Body of pancreas (tissue), 4 donors: ENCODE results near the gene ZNF138. TPM values are rescaled to one million over a fixed set of nuclear protein-coding genes. Genes with fewer than 3 reads are reported as not detected.
"Not testable (repeated sequence)": the region's sequence is repeated elsewhere in the genome, so short reads cannot be mapped to it uniquely, and the experiment has no call there.

ENCODE experiments used
- ATAC-seq: fragments of 150-250 bp; one replicate; pipeline ENCODE4 v1.9.1; 2016
- DNase-seq, 4 donors: peaks; one replicate each; pipeline ENCODE4 v3.0.0-alpha.2; 2019
- H3K27ac ChIP-seq, 4 donors: fragments of 200-600 bp; sonication (generic); 1 replicate in 3 of 4; 2 replicates in 1 of 4; pipeline versions ENCODE4 v1.5.1 to v1.6.1; 2016 to 2019; ENCODE audit warnings: mild to moderate bottlenecking in 1 of 4, mixed read lengths in 1 of 4, moderate library complexity in 1 of 4
- H3K27me3 ChIP-seq, 2 donors: fragments of 200-600 bp; sonication (generic); one replicate each; pipeline ENCODE4 v1.6.0; 2016; ENCODE audit warnings: mild to moderate bottlenecking in 1 of 2
- H3K36me3 ChIP-seq, 2 donors: fragments of 200-600 bp; sonication (generic); replicated peaks in 1 of 2; 2 replicates each; pipeline ENCODE4 v1.5.1; 2016; ENCODE audit warnings: low read depth in 2 of 2; ENCODE audit not compliant: insufficient read depth in 1 of 2
- H3K4me1 ChIP-seq: fragments of 200-600 bp; sonication (generic); one replicate; pipeline ENCODE4 v1.6.0; 2016
- H3K4me3 ChIP-seq, 2 donors: fragments of 200-600 bp; sonication (generic); 1 replicate in 1 of 2; 2 replicates in 1 of 2; pipeline ENCODE4 v1.5.1; 2016 to 2019
- H3K9me3 ChIP-seq, 3 donors: fragments of 200-600 bp; sonication (generic); 1 replicate in 2 of 3; 2 replicates in 1 of 3; pipeline ENCODE4 v1.5.1; 2016
- CTCF ChIP-seq, 7 experiments: fragments of 450-650 bp in 4 of 7; fragments of 200-600 bp in 3 of 7; sonication (generic) in 3 of 7; IDR thresholded peaks; one replicate each; pipeline ENCODE4 v1.5.1; 2016 to 2019; ENCODE audit warnings: antibody characterized with exemption in 7 of 7
- POLR2A ChIP-seq, 3 donors: fragments of 450-650 bp; IDR thresholded peaks; one replicate each; pipeline ENCODE4 v1.6.1; 2016; ENCODE audit warnings: antibody characterized with exemption in 3 of 3, mild to moderate bottlenecking in 2 of 3
- WGBS, 2 donors: methylation state at CpG; one replicate each; pipeline ENCODE4 v1.1.5; 2017; 5-methylcytosine and 5-hydroxymethylcytosine counted together
- intact Hi-C: fragments of 100-400 bp; cut with DNase I; formaldehyde crosslinking; loops from one replicate; pipeline ENCODE4 v1.15.1; 2023
- total RNA-seq, 2 donors: library from RNA; depleted of rRNA; stranded (reverse); fragments of >200 nt; gene quantifications; one replicate each; pipeline ENCODE4 v1.1.0, GENCODE V29; 2016

The ZNF138 gene
- total RNA-seq, 2 donors from 2014 or later, result 4.9 to 10.4 TPM

- DNase-seq (no peak), ATAC-seq (no peak)
- Histone ChIP-seq H3K4me1 (no peaks in the 10 kb centered on the region), H3K27ac (no peak overlapping the region), H3K4me3 (no peak overlapping the region), H3K36me3 (no peaks in the 10 kb centered on the region), H3K9me3 (no peaks in the 10 kb centered on the region), H3K27me3 (no peaks in the 10 kb centered on the region)
- WGBS, 2 donors, result 64 to 72% methylated on average over 4 of the region's 4 CpGs
- TF ChIP-seq CTCF (IDR thresholded peaks at IDR 0.05) (no peak), POLR2A (IDR thresholded peaks at IDR 0.05) (no peak)
- intact Hi-C loops, result no loop called here
Observed at GRCh38 chr7:64853679-64854078, 59.5 kb downstream of the ZNF138 start.

DNA sequence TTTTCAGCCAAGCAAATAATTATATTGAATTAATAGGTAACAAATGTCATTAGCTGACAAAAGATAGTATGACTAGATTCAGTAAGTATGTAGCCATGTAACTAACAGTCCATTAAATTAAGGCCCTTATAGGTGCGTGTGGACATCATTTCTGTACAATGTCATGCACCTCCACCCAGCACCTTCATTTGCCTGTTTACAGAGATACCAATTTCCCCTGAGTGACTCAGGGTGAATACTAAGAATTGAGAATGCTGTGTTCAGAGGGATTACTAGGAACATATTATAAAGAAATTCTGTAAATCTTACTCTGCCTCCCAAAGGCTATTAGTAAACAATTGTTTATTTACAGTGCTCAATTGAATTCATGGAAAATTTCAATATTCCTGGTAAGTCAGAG is 60.7 kb downstream of the ZNF138 start:
- Histone ChIP-seq H3K27ac (no peak overlapping the region), H3K4me3 (no peak overlapping the region), H3K27me3 (no peaks in the 10 kb centered on the region), H3K36me3 (no peaks in the 10 kb centered on the region), H3K4me1 (no peaks in the 10 kb centered on the region), H3K9me3 (no peaks in the 10 kb centered on the region)
- intact Hi-C loops, result no loop called here
- no peak for ATAC-seq
- TF ChIP-seq POLR2A (IDR thresholded peaks at IDR 0.05) (no peak), CTCF (IDR thresholded peaks at IDR 0.05) (no peak)
- WGBS, 2 donors, result 41 to 70% methylated on average over 1 of the region's 1 CpG
- no peak for DNase-seq

GRCh38 chr7:64863021-64863420 is 68.8 kb downstream of the ZNF138 start:
- TF ChIP-seq POLR2A (IDR thresholded peaks at IDR 0.05) (no peak), CTCF (IDR thresholded peaks at IDR 0.05) (no peak)
- WGBS, 2 donors, result 81 to 92% methylated on average over 3 to 9 of the region's 9 CpGs
- H3K27ac ChIP-seq, result no peak overlapping the region
- H3K9me3 ChIP-seq, result peaks cover 0 to 9% (median 0%) of the 10 kb centered on the region in 3 donors
- no peaks in the 10 kb centered on the region for H3K27me3 ChIP-seq
- H3K36me3 ChIP-seq, result no peaks in the 10 kb centered on the region
- H3K4me3 ChIP-seq, result no peak overlapping the region
- H3K4me1 ChIP-seq, result no peaks in the 10 kb centered on the region
- intact Hi-C loops, result no loop called here
- ATAC-seq (no peak), DNase-seq (no peak)

GRCh38 chr7:64863530-64863929 is 69.3 kb downstream of the ZNF138 start:
- intact Hi-C loops, H3K36me3 ChIP-seq, H3K27ac ChIP-seq, DNase-seq, H3K4me3 ChIP-seq, H3K4me1 ChIP-seq, H3K27me3 ChIP-seq, ATAC-seq, H3K9me3 ChIP-seq: not testable (repeated sequence)
- WGBS, 2 donors, result 85 to 95% methylated on average over 3 of the region's 3 CpGs

DNA sequence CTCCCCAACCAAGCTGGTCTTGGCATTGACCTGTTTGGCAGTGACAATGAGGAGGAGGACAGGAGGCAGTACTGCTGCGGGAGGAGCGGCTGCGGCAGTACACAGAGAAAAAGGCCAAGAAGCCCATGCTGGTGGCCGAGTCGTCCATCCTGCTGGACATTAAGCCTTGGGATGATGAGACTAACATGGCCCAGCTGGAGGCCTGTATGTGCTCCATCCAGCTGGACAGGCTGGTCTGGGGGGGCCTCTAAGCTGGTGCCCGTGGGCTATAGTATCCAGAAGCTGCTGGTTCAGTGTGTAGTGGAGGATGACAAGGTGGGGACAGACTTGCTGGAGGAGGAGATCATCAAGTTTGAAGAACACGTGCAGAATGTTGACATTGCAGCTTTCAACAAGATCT is 69.7 kb downstream of the ZNF138 start:
- no peak for ATAC-seq
- no peaks in the 10 kb centered on the region for H3K4me1 ChIP-seq
- H3K36me3 ChIP-seq, result no peaks in the 10 kb centered on the region
- TF ChIP-seq CTCF (IDR thresholded peaks at IDR 0.05) (no peak), POLR2A (IDR thresholded peaks at IDR 0.05) (no peak)
- H3K9me3 ChIP-seq, result peaks cover 0 to 9% (median 0%) of the 10 kb centered on the region in 3 donors
- no peaks in the 10 kb centered on the region for H3K27me3 ChIP-seq
- no peak overlapping the region for H3K4me3 ChIP-seq
- intact Hi-C loops, result no loop called here
- WGBS, 2 donors, result 71 to 76% methylated on average over 7 of the region's 7 CpGs
- DNase-seq, result no peak
- no peak overlapping the region for H3K27ac ChIP-seq
